IMR-90 (cell line): ENCODE data around the gene INCENP. TPM values are rescaled to one million over a fixed set of nuclear protein-coding genes. Genes with fewer than 3 reads are reported as not detected.

Experiments
- ATAC-seq: fragments of 200-7000 bp; cut with Tn5 transposase; 2 replicates; pipeline ENCODE4 v1.9.1; 2020; ENCODE audit warnings: low read depth, mild to moderate bottlenecking, moderate library complexity
- BruUV-seq: library from RNA; stranded (reverse); fragments of 400-500 nt; replicated peaks from 2 replicates; lab custom pipeline; 2021; lab: Mats Ljungman, UMichigan
- CTCF ChIA-PET: fragments of 300-600 bp; formaldehyde crosslinking; extraction: SDS; loops from one replicate; lab custom pipeline; 2021; ENCODE audit warnings: antibody characterized with exemption; lab: Yijun Ruan, JAX
- POLR2A ChIA-PET: fragments of 300-600 bp; sonication (Branson Sonifier 250); formaldehyde crosslinking; loops from one replicate; lab custom pipeline; 2022; ENCODE audit warnings: antibody characterized with exemption; ENCODE audit not compliant: unreplicated experiment; lab: Charles Lee
- DNase-seq: peaks from one replicate; pipeline ENCODE4 v3.0.0; 2013
- H2AFZ ChIP-seq: replicated peaks from 2 replicates; pipeline ENCODE3; 2013; ENCODE audit warnings: low read length, mild to moderate bottlenecking; ENCODE audit not compliant: poor library complexity
- H2AK5ac ChIP-seq: 2 replicates; pipeline ENCODE4 v1.6.1; 2013; ENCODE audit warnings: low read depth, low read length, inconsistent platforms
- H2AK9ac ChIP-seq: replicated peaks from 2 replicates; pipeline ENCODE3; 2013; ENCODE audit warnings: mild to moderate bottlenecking, low read depth, low read length, moderate library complexity; ENCODE audit not compliant: poor library complexity
- H2BK120ac ChIP-seq: 2 replicates; pipeline ENCODE4 v1.6.1; 2013; ENCODE audit warnings: low read depth, low read length, inconsistent platforms
- H2BK15ac ChIP-seq: 3 replicates; pipeline ENCODE4 v1.6.1; 2013; ENCODE audit warnings: low read depth, low read length, inconsistent platforms
- H2BK20ac ChIP-seq: 2 replicates; pipeline ENCODE4 v1.6.1; 2013; ENCODE audit warnings: low read depth, mild to moderate bottlenecking, inconsistent platforms, low read length, moderate library complexity
- H2BK5ac ChIP-seq: 2 replicates; pipeline ENCODE4 v1.6.1; 2013; ENCODE audit warnings: mild to moderate bottlenecking, low read depth, low read length, inconsistent platforms; ENCODE audit not compliant: poor library complexity, severe bottlenecking
- H3K14ac ChIP-seq: replicated peaks from 2 replicates; pipeline ENCODE4 v1.6.1; 2013; ENCODE audit warnings: low read depth, low read length, inconsistent platforms
- H3K18ac ChIP-seq: 2 replicates; pipeline ENCODE4 v1.6.1; 2013; ENCODE audit warnings: low read depth, low read length, control low read depth
- H3K23ac ChIP-seq: 2 replicates; pipeline ENCODE4 v1.6.1; 2013; ENCODE audit warnings: low read depth, low read length, inconsistent platforms
- H3K27ac ChIP-seq: 2 replicates; pipeline ENCODE4 v1.5.1; 2013; ENCODE audit warnings: mild to moderate bottlenecking, control low read depth, low read length; ENCODE audit not compliant: insufficient read depth
- H3K27me3 ChIP-seq: 2 replicates; pipeline ENCODE4 v1.6.1; 2013; ENCODE audit warnings: low read length; ENCODE audit not compliant: control insufficient read depth, insufficient read depth
- H3K36me3 ChIP-seq: 2 replicates; pipeline ENCODE4 v1.6.1; 2013; ENCODE audit warnings: low read length, mixed read lengths; ENCODE audit not compliant: control insufficient read depth, insufficient read depth
- H3K4ac ChIP-seq: 2 replicates; pipeline ENCODE4 v1.6.1; 2013; ENCODE audit warnings: low read depth, low read length, inconsistent platforms
- H3K4me1 ChIP-seq: 2 replicates; pipeline ENCODE4 v1.6.1; 2013; ENCODE audit warnings: low read length, mixed read lengths; ENCODE audit not compliant: control insufficient read depth, insufficient read depth
- H3K4me2 ChIP-seq: 2 replicates; pipeline ENCODE4 v1.6.1; 2013; ENCODE audit warnings: low read depth, mild to moderate bottlenecking, control low read depth, low read length, moderate library complexity
- H3K4me3 ChIP-seq: 2 replicates; pipeline ENCODE4 v1.5.1; 2013; ENCODE audit warnings: low read depth, mild to moderate bottlenecking, control low read depth, low read length, moderate library complexity; ENCODE audit not compliant: insufficient read depth
- H3K56ac ChIP-seq: 2 replicates; pipeline ENCODE4 v1.6.1; 2013; ENCODE audit warnings: low read length, inconsistent platforms; ENCODE audit not compliant: insufficient read depth; ENCODE audit errors: extremely low read depth
- H3K79me1 ChIP-seq, 2 experiments: 2 replicates each; pipeline ENCODE4 v1.6.1; 2013; ENCODE audit warnings: low read length in 2 of 2, inconsistent platforms in 1 of 2, low read depth in 1 of 2
- H3K9ac ChIP-seq: 2 replicates; pipeline ENCODE4 v1.6.1; 2013; ENCODE audit warnings: low read depth, low read length, control low read depth
- H3K9me1 ChIP-seq: 2 replicates; pipeline ENCODE4 v1.6.1; 2013; ENCODE audit warnings: low read length, inconsistent platforms; ENCODE audit not compliant: insufficient read depth
- H3K9me3 ChIP-seq: 2 replicates; pipeline ENCODE4 v1.6.1; 2013; ENCODE audit warnings: low read length; ENCODE audit not compliant: control insufficient read depth, insufficient read depth
- H4K20me1 ChIP-seq: 2 replicates; pipeline ENCODE4 v1.6.1; 2013; ENCODE audit warnings: low read length, inconsistent platforms; ENCODE audit not compliant: insufficient read depth
- H4K5ac ChIP-seq: 2 replicates; pipeline ENCODE4 v1.6.1; 2013; ENCODE audit warnings: mild to moderate bottlenecking, low read depth, low read length, control low read depth
- H4K8ac ChIP-seq, 2 experiments: 2 replicates each; pipeline ENCODE4 v1.6.1; 2013; ENCODE audit warnings: low read depth in 2 of 2, low read length in 2 of 2, control low read depth in 1 of 2, inconsistent platforms in 1 of 2
- H4K91ac ChIP-seq: 2 replicates; pipeline ENCODE4 v1.6.1; 2013; ENCODE audit warnings: low read depth, low read length, inconsistent platforms; ENCODE audit not compliant: insufficient read depth
- MXI1 ChIP-seq: IDR thresholded peaks from 2 replicates; pipeline ENCODE4 v1.6.1; 2012; ENCODE audit warnings: low read depth, mild to moderate bottlenecking, low read length, moderate library complexity, borderline replicate concordance
- NFE2L2 ChIP-seq: fragments of 150-350 bp; IDR thresholded peaks from 2 replicates; pipeline ENCODE4 v1.6.1; 2016; ENCODE audit warnings: low read depth, mild to moderate bottlenecking, low read length
- RFX5 ChIP-seq: IDR thresholded peaks from 2 replicates; pipeline ENCODE4 v1.8.0; 2012; ENCODE audit warnings: low read depth, mild to moderate bottlenecking, low read length, moderate library complexity
- WGBS, 2 experiments: methylation state at CpG; one replicate each; pipeline versions ENCODE4 v1.1.5 to v1.1.7; 2013; ENCODE audit warnings: missing lambda C conversion rate in 2 of 2; ENCODE audit not compliant: insufficient read length in 1 of 2; ENCODE audit errors: extremely low coverage in 2 of 2; 5-methylcytosine and 5-hydroxymethylcytosine counted together
- dilution Hi-C: fragments of 300-500 bp; cut with HindIII; formaldehyde crosslinking; loops from one replicate; pipeline ENCODE4 v1.14.3; 2018; ENCODE audit warnings: low sequenced_read_pairs; ENCODE audit not compliant: unreplicated experiment
- in situ Hi-C: fragments of 300-500 bp; cut with MboI; formaldehyde crosslinking; loops from 3 replicates; pipeline ENCODE4 v1.14.3; 2019; ENCODE audit warnings: low sequenced_read_pairs, inconsistent platforms, mixed read lengths
- intact Hi-C: fragments of 100-400 bp; cut with micrococcal nuclease; formaldehyde crosslinking; loops from 2 replicates; pipeline ENCODE4 v1.10.0; 2022
- polyA plus RNA-seq, 3 experiments: library from polyadenylated mRNA; depleted of rRNA; stranded (reverse); fragments of >200 nt; gene quantifications; 2 replicates each; pipeline ENCODE4 v1.2.3, GENCODE V29; 2012; ENCODE audit warnings: low replicate concordance in 1 of 3
- total RNA-seq: library from RNA; depleted of rRNA; stranded (reverse); fragments of >200 nt; gene quantifications from 2 replicates; pipeline ENCODE4 v1.2.3, GENCODE V29; 2012
- TF ChIP-seq, protein P1 (sequence below): fragments of 150-350 bp; IDR thresholded peaks from 2 replicates; pipeline ENCODE4 v1.6.1; 2017; ENCODE audit warnings: mild to moderate bottlenecking, antibody characterized with exemption, low read length, low read depth

Gene INCENP
- total and polyA plus RNA-seq, 2 of the 4 experiments (the other 2 are of a cell fraction): 18.6 to 23.8 TPM

DNA sequence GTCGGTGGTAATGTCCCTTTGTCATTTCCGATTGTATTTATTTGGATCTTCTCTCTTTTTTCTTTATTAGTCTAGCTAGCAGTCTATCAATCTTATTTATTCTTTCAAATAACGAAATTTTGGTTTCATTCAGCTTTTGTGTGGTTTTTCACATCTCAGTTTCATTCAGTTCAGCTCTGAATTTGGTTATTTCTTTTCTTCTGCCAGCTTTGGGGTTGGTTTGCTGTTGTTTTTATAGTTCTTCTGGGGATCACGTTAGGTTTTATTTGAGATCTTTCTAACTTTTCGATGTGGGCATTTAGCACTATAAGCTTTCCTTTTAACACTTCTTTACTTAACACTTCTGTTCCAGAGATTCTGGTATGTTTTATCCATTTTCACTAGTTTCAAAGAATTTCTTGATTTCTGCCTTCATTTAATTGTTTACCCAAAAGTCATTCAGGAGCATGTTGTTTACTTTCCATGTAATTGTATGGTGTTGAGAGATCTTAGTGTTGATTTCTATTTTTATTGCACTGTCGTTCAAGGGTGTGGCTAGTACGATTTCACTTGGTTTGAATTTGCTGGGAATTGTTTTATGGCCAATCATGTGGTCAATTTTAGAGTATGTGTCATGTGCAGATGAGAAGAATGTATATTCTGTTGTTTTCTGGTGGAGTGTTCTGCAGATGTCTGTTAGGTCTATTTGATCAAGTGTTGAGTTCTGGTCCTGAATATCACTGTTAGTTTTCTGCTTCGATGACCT, 58.5 kb downstream of the INCENP start:
- Histone ChIP-seq H2BK120ac (no peak overlapping the region), H3K79me1 (no peaks in the 10 kb centered on the region), H2AK9ac (no peak overlapping the region), H3K18ac (no peak overlapping the region), H3K9me1 (no peaks in the 10 kb centered on the region), H2BK20ac (no peak overlapping the region), H4K91ac (no peak overlapping the region), H3K9me3 (no peaks in the 10 kb centered on the region), H3K4me3 (no peak overlapping the region), H4K20me1 (no peaks in the 10 kb centered on the region), H3K4me2 (no peak overlapping the region), H4K5ac (no peak overlapping the region), H3K23ac (no peak overlapping the region), H3K4me1 (no peaks in the 10 kb centered on the region), H2BK15ac (no peak overlapping the region), H4K8ac (no peak overlapping the region), H2AK5ac (no peak overlapping the region), H3K27me3 (peaks cover 8% of the 10 kb centered on the region), H2BK5ac (no peak overlapping the region), H3K27ac (no peak overlapping the region), H3K14ac (no peak overlapping the region), H3K36me3 (no peaks in the 10 kb centered on the region), H3K9ac (no peak overlapping the region), H3K56ac (no peak overlapping the region), H2AFZ (no peak overlapping the region), H3K4ac (no peak overlapping the region)
- intact Hi-C loops (loop anchor here (2.0 kb wide), 1 partner anchor 30 kb away; no protein-coding TSS in a partner anchor), in situ Hi-C loops (no loop called here), dilution Hi-C loops (no loop called here)
- 14% methylated on average over 1 of the region's 8 CpGs; no CpG with 5 or more reads in 1 of the 2 experiments for WGBS, 2 experiments
- no peak for DNase-seq
- no peak for TF ChIP-seq NFE2L2
- TF ChIP-seq MXI1: no peak
- TF ChIP-seq RFX5: no peak
- TF ChIP-seq, protein P1, sequence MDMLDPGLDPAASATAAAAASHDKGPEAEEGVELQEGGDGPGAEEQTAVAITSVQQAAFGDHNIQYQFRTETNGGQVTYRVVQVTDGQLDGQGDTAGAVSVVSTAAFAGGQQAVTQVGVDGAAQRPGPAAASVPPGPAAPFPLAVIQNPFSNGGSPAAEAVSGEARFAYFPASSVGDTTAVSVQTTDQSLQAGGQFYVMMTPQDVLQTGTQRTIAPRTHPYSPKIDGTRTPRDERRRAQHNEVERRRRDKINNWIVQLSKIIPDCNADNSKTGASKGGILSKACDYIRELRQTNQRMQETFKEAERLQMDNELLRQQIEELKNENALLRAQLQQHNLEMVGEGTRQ: no peak
- ATAC-seq: no peak
- no TSS peak for BruUV-seq
- ChIA-PET POLR2A (no interaction called here), CTCF (no interaction called here)
